NCI-H146 (cell line): Measurements from ENCODE around the gene BTBD9.

ENCODE experiments used
- DNase-seq: peaks from one replicate; lab custom pipeline; 2025; lab: John Stamatoyannopoulos, UW

The BTBD9 gene

DNA sequence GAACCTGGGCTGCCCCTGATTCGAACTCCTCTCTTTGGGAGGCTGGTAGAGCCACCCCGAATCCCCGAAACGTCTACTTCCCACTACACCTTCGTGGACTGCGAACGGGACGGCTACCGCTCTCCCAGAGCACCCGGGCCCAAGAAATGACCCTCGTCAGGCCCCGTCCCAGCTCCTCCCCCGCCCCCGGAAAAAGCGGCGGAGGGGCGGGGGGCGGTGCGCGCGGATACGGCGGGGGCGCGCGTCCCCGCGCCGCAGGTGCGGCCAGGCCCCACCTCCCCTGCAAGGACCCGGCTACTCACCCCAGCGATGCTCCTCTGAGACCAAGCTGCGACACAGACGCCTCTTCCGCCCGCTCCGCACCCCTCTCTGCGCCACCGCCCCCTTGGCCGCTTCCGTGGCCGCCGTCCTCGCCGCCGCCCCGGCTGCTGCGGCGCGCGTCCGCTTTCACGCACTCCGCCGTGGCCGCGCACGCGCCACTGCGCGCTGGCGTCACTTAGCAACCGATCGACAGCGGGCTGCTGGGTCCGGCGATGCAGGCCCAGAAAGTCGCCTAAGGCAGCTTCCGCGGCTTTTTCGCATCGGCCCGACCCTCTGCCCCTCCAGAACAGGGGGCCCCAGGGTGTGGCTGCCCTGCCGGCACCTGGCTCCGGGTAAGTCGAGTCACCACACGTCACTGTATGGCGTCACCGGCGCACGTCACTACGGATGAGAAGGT lies at the start of gene BTBD9:
Gene BTBD9, minus strand, starts transcription at position 432 of the 718 bp plus-strand sequence.
- peak; percentile 92 for DNase-seq

DNA sequence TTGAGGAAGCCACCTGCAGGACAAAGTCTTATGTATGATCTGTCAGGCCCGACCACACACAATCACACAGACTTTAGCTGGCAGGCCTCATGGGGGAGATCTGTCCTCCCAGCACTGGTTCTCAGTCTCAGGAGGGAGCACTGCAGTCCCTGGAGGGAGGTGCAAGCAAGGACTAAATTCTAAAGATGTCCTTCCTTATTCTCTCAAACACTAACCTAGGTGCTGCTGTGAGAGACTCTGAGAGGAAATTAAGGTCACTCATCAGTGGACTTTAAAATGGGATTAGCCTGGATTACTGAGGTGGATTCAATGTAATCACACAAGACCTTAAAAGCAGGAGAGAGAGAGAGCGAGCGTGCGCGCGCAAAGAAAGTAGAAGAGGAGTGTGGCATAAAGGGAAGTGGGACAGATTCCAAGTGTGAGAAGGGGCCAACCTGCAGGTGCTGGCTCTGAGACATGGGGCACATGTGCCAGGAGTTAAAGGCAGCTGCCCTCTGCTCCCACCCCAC lies 48.9 kb upstream of the BTBD9 start:
- peak; percentile 22 for DNase-seq

DNA sequence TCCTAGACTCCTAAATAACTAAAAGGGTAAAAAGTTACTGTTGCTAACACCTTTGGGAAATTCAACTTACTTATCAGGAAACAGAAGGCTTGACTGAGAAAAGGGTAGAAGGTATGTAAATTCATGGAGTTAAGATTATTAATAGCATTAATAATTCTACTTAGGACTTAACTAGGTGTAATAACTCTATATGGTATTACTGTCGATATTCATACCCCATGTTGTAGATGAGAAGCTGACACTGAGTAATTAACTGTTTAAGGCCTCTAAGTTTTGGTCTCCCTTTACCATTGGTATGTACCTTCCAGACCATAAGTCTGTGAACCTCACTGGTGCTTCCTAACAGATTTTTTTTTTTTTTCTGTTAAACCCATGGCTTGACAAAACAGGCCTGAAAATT lies 47.8 kb upstream of the BTBD9 start:
- DNase-seq = no peak

DNA sequence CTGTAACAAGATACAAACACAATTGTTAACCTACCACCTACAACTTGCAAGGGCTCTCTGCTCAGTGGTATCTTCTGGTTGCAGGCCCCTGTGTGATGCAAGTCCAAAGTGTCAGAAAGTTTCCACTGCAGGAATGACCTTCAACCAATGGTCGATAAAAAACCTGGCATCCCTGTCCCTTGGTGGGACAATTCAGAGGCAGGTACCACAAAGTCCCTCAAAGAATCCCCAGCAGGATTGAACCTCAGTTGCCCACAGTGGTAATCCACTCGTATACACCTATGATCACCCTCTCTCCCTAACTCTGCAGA lies 47.3 kb upstream of the BTBD9 start:
- DNase-seq = no peak

DNA sequence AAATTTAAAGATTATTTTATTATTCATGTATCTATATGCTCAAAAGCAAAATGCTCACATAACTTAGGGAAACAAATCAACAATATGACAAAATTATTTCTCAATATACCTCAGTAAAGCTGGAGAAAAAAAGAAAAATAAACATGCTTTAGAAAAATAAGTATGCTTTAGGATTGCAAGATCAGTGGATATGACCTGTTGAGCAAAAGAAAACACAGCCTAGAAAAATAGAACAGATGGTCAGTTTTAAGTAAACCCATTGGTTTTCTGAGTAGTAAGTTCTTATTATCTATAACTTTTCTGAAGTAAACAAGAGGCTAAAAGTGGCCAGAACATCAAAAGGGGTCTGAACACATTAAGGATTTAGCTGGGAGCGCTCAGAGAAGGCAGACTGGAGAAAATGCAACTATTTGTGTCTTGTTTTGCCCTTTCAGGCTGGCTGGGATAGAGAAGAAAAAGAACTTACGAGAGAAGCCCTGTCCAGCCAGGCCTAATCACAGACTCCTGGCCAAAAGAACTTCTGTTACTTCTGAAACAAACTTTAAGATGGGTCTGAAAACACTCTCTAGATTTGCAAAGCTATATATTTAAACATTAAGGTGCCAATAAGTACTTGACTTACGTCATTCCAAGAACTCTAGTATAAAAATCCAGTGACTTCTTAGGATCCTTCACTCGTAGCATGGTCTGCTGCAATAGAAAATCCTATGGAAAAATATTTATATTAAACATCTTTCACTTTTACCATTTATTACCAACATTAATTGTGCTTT lies 46.7 kb upstream of the BTBD9 start:
- DNase-seq = no peak

GRCh38 chr6:38684904-38685303 lies 45.2 kb upstream of the BTBD9 start:
- DNase-seq = no peak

- DNase-seq = no peak
Measured at GRCh38 chr6:38684237-38684636, 44.5 kb upstream of the BTBD9 start.

DNA sequence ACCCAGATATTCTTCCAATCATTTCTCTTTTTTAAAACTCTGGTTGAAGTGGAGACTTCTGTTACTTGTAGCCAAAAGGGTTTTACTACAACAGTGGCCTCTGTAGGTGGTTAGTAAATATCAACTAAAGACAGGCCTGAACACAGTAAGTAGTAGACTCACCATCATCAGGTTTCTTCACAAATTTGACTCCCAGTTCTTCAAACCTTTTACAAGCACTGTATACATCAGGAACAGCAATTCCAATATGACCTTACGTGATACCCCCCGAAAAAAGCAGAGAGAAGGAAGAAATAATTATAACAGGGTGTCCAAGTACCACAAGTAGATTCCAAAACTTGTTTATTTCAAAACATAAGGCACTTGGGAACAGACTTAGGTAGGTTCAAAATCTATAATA lies 42.1 kb upstream of the BTBD9 start:
- no peak for DNase-seq

DNA sequence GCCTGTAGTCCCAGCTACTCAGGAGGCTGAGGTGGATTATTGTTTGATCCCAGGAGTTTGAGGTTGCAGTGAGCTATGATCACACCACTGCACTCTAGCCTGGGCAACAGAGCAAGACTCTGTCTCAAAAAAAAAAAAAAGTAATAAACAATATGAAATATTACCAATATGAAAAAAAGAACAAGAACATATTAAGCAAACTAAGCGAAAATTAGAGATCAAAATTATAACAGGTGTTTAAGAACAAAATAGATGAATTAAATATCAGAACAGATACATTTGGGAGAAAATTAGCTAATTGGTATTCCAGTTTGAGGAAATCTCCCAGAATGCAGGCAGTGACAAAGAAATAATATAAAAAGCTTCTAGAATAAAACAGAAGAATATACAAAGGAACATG lies 39.9 kb upstream of the BTBD9 start:
- no peak for DNase-seq

GRCh38 chr6:38678178-38678760 lies 38.5 kb upstream of the BTBD9 start:
- DNase-seq = no peak

GRCh38 chr6:38676974-38677544 lies 37.3 kb upstream of the BTBD9 start:
- DNase-seq = no peak

GRCh38 chr6:38676236-38676973 lies 36.7 kb upstream of the BTBD9 start:
- no peak for DNase-seq

DNA sequence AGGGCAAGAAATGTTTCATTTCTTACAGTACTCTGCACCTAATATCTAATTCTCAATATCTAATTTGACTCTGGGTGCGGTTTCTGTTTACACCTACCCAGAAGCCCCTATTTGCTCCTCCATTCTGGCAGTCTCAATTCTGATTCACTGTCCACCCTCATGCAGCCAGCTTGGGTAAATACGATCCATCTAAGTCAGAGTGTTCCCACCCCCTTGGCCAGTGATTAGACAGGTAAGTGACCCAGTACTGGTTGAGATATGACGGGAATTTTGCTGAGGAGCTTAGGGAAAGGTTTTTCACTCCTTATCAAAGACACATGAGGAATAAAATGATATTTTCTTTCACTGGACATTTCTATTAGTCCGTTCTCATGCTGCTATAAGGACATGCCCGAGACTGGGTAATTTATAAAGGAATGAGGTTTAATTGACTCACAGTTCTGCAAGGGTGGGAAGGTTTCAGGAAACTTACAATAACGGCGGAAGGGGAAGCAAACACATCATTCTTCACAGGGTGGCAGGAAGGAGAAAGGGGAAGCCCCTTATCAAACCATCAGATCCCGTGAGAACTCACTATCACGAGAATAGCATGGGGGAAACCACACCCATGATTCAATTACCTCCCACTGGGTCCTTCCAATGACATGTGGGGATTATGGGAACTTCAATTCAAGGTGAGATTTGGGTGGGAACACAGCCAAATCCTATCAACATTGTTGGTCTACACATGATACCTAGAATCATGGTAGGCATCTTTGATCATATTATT lies 33.9 kb upstream of the BTBD9 start:
- no peak for DNase-seq

GRCh38 chr6:38671885-38672467 lies 32.2 kb upstream of the BTBD9 start:
- DNase-seq = peak; percentile 59

DNA sequence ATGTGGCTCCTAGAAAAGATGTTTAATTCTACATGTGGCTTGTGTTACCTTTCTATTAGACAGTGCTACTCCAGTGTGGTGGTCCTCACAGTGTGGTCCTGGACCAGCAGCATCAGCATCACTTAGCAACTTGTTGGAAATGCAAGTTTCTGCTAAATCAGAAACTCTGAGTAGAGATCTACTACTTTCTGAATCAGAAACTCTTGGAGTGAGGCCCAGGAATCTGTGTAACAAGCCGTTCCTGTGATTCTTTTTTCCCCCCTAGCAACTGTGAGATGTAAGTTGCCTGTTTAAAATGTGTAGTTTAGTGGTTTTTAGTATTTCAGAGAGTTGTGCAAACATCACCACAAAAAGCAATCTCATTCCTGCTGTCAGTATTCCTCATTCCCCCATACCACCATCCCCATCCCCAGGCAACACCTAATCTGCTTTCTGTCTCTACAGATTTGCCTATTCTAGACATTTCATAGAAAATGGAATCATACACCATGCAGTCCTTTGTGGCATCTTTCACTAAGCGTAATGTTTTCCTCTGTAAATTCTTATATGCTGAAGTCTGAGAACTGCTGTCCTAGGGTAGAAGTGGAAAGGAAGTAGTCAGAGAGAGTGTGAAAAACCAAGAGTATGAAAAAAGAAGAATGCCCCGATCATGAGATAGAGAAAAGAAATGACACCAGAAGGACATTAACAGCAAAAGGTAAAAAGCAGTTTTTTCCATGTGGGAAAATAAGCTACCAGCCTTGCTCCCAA lies 18.9 kb upstream of the BTBD9 start:
- DNase-seq = no peak

GRCh38 chr6:38656896-38657295 lies 17.2 kb upstream of the BTBD9 start:
- DNase-seq = no peak

DNA sequence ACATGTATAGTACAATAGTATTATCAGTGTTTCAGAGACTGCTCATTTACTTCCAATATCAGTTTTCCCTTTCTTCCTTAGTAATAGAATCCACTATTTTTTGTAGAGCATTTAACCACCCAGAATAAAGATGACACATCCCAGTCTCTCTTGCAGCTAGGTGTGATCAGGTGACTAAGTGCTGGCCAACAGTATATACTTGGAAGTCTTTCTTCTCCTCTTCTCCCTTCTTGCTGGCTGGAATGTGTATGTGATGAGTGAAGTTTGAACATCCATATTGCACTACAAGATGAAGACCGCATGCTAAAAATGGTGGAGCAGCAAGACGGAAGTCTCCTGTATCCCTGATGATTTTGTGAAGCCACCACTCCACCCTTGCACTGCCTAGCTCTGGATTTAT lies 14.5 kb upstream of the BTBD9 start:
- no peak for DNase-seq

DNA sequence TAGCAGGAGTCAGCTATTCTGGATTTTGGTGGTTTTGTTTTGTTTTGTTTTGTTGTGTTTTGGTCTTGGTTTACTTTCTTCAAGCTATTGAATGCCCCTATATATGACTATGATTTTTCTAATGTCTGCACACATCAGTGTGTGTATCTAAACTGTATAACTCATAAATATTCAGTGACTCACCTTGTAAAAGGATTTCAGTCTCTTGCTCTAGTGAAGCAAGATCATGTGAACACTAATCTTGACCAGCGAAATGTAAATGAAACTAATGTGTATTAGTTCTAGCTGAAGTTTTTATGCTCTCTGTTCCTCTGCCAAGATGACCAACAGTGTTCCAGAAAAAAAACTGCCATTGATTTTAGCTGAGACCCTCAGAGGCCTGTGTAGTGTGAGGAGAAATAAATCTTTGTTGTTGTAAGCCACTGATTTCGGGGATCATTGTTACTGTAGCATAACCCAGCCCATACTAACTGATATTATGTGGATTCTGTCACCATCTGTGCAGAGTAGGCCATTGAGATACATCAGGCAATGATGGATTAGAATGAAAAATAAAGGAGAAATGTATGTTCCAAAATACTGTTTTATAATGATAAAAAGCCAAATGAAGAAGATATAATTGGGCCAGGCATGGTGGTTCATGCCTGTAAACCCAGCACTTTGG lies 11.5 kb upstream of the BTBD9 start:
- DNase-seq = no peak

- no peak for DNase-seq
Measured at GRCh38 chr6:38650207-38650752, 10.6 kb upstream of the BTBD9 start.
